Stomach (tissue), 4 donors: Measurements from ENCODE around the gene SPATS2.

Experiments
- CTCF ChIP-seq, 7 experiments: fragments of 450-650 bp in 4 of 7; fragments of 200-600 bp in 3 of 7; sonication (generic) in 3 of 7; IDR thresholded peaks; one replicate each; pipeline ENCODE4 v1.5.1; 2016 to 2019; ENCODE audit warnings: antibody characterized with exemption in 7 of 7, control low read depth in 2 of 7, mild to moderate bottlenecking in 1 of 7
- POLR2A ChIP-seq, 4 donors: fragments of 450-650 bp; IDR thresholded peaks; one replicate each; pipeline ENCODE4 v1.6.1; 2016; ENCODE audit warnings: antibody characterized with exemption in 4 of 4, control low read depth in 2 of 4, mild to moderate bottlenecking in 1 of 4, moderate library complexity in 1 of 4

DNA sequence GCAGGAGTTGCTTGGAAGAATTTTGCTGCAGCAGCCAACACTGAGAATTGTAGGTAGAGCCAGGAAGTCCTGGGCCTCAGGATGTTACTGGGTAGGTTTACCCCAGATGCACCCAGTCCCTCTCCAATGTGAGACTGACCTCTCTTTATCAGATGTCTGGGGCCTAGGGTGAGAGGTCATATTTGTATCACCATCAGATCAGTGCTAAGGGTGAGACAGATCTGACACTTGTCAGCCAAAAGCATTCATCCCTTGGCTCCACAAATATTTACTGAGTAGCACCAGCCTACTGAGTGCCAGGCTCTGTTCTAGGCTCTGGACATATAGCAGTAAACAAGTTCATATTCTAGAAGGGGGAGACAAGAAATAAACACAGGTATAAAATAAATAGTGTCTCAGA lies 39.9 kb upstream of the SPATS2 start:
- TF ChIP-seq CTCF (IDR thresholded peaks at IDR 0.05) (no peak), POLR2A (IDR thresholded peaks at IDR 0.05) (no peak)
